ENCODE results near the gene SLC34A1. TPM values are rescaled to one million over a fixed set of nuclear protein-coding genes. Genes with fewer than 3 reads are reported as not detected.
A peak's percentile ranks its signal among the peaks of the same experiment; 100 is the strongest.

The SLC34A1 gene
- total and polyA plus RNA-seq, 2 of the 13 experiments (the other 11 are each of a cell fraction or from before 2014, with no cell fraction given), result 0.03 to 0.20 TPM

- TF ChIP-seq ZNF768 (CRISPR knock-in tag; IDR thresholded peaks at IDR 0.05), result 0 out of 2 replicates have a peak, but pooled peaks have one; percentile 39
- TF ChIP-seq HIVEP1 (CRISPR knock-in tag; IDR thresholded peaks at IDR 0.05), result 0 out of 2 replicates have a peak, but pooled peaks have one; percentile 15
- TF ChIP-seq FIP1L1 (IDR thresholded peaks at IDR 0.05; ENCODE audit: borderline replicate concordance, insufficient read depth, low read depth, low read length), result no peak
- TF ChIP-seq ZBTB33 (CRISPR knock-in tag; IDR thresholded peaks at IDR 0.05), result peak; percentile 72
- TF ChIP-seq ZNF678 (CRISPR knock-in tag; IDR thresholded peaks at IDR 0.05), result no peak
- peak; percentile 24; the same call in 1 of the 2 replicates for TF ChIP-seq SALL1 (CRISPR knock-in tag; IDR thresholded peaks at IDR 0.05)
- TF ChIP-seq SNAPC5 (CRISPR knock-in tag; IDR thresholded peaks at IDR 0.05; ENCODE audit: borderline replicate concordance), result no peak
- no peak for TF ChIP-seq MAF1 (CRISPR knock-in tag; IDR thresholded peaks at IDR 0.05; ENCODE audit: borderline replicate concordance)
- TF ChIP-seq ZNF20 (CRISPR knock-in tag; IDR thresholded peaks at IDR 0.05), result no peak
- 0 out of 2 replicates have a peak, but pooled peaks have one; percentile 17 for TF ChIP-seq TMF1 (CRISPR knock-in tag; IDR thresholded peaks at IDR 0.05; ENCODE audit: low read depth)
- no peak for TF ChIP-seq PRDM4 (CRISPR knock-in tag; IDR thresholded peaks at IDR 0.05; ENCODE audit: borderline replicate concordance)
- 0 out of 2 replicates have a peak, but pooled peaks have one; percentile 12 for TF ChIP-seq RXRB (CRISPR knock-in tag; IDR thresholded peaks at IDR 0.05; ENCODE audit: borderline replicate concordance)
- TF ChIP-seq ATF7 (IDR thresholded peaks at IDR 0.05), result no peak
- TF ChIP-seq ATF7 (CRISPR knock-in tag; IDR thresholded peaks at IDR 0.05), result no peak
- peak; percentile 78 for TF ChIP-seq ZNF687 (CRISPR knock-in tag; IDR thresholded peaks at IDR 0.05)
- TF ChIP-seq NCOA2 (CRISPR knock-in tag; IDR thresholded peaks at IDR 0.05), result no peak
- TF ChIP-seq ZBTB3 (CRISPR knock-in tag; IDR thresholded peaks at IDR 0.05; ENCODE audit: borderline replicate concordance, low read depth), result no peak
- no peak for TF ChIP-seq ATAD3A (CRISPR knock-in tag; IDR thresholded peaks at IDR 0.05)
Observed at GRCh38 chr5:177403792-177404640, 19.8 kb downstream of the SLC34A1 start (continued).
